ENCODE results near the gene RET.

Gene RET

GRCh38 chr10:43061760-43062159 is 15.1 kb upstream of the RET start:
- DNase-seq (ENCODE audit: low read depth, low spot score) = no peak

- DNase-seq (ENCODE audit: low read depth, low spot score) = no peak
These were observed 14.3 kb upstream of the RET start for GRCh38 chr10:43062402-43063160.

- no peak for DNase-seq (ENCODE audit: low read depth, low spot score)
These were observed 12.4 kb upstream of the RET start for GRCh38 chr10:43064331-43065075.

DNA sequence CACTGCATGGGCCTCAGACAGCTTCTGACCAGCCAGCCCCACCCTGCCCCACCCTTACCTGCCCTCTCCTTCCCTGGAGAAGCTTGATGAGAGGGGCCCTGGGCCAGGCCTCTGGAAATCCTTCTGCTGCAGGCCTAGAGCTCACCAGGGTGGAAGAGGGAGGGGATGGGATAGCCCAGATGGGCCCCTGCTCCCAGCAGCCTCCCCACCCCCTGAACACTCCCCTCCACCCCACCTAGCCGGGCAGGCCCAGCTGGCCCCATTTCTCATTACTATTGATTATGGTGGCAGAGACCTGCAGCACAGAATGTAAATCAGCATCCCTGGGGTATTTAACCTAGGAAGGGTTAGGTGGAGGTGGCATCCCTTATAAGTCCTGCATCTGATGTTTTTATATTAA is 11.6 kb upstream of the RET start:
- DNase-seq (ENCODE audit: low read depth, low spot score) = no peak

DNA sequence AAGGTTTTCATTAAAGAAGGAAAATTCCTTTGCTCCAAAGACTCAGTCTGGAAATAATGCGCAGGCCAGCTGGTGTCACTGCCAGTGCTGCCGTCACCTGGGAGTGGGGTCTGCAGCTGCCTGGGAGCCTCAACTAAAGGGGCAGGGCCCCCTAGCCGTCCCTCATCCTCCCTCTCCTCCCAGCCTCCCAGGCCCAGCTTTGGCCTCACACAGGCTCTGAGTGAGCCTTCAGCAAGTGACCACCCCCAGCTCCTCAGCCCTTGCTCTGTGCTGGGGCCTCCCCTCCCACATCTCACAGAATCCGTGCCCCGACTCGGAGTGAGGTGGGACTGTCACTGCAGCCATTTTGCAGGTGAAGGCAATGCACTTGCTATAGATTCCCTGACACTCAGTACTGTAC is 11.1 kb upstream of the RET start:
- DNase-seq (ENCODE audit: low read depth, low spot score) = no peak

- no peak for DNase-seq (ENCODE audit: low read depth, low spot score)
These were observed 10.4 kb upstream of the RET start for GRCh38 chr10:43066481-43066880.

DNA sequence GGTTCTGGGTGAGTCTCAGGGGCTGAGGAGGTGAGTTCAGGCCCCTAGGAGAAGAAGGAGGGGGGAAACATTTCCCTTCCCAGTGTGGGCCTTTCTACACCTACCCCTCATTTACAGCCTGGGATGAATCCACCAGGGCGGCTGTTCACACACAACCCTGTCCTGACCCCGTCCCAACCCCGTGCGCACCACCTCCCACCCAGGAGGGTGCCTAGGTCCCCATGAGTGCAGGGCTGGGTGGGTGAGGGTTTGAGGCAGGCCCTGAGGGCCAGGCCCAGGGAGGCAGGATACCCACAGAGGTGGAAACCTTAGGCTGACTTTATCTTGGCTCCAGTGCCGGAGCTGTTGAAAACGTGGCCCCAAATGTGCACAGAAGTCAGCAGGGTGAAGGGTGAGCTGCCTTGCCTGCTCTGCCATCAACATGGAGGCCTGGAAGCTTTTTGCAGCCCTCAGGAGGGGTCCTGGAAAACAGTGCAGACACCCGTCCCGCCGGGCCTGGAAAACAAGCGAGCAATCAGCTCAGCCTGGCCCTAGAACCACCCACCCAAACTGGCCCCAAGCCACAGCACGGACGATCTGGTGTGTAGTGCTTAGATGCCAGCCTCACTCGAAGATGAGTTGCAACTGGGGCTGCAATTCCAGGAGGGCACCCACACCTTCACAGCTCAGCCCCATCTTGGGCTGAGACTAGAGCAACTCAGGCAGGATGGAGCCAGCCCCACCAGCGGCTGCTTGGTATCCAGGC is 9.3 kb upstream of the RET start:
- no peak for DNase-seq (ENCODE audit: low read depth, low spot score)

- no peak for DNase-seq (ENCODE audit: low read depth, low spot score)
These were observed 8.8 kb upstream of the RET start for GRCh38 chr10:43068136-43068395.

GRCh38 chr10:43068471-43069210 is 8.2 kb upstream of the RET start:
- DNase-seq (ENCODE audit: low read depth, low spot score) = no peak

DNA sequence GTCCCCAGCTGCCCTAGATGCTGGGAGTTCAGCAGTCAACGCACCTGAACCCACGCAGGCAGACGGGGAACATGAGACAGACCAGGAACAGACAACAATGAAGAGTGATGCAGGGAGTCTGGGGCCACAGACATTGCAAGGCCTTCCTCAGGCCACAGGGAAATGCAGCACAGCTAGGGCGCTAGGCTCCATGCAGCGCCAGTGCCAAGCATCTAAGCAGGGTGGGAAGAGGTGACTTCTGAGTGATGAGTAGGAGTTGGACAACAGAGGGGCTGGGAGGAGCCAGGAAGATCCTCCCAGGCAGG is 7.7 kb upstream of the RET start:
- no peak for DNase-seq (ENCODE audit: low read depth, low spot score)

DNA sequence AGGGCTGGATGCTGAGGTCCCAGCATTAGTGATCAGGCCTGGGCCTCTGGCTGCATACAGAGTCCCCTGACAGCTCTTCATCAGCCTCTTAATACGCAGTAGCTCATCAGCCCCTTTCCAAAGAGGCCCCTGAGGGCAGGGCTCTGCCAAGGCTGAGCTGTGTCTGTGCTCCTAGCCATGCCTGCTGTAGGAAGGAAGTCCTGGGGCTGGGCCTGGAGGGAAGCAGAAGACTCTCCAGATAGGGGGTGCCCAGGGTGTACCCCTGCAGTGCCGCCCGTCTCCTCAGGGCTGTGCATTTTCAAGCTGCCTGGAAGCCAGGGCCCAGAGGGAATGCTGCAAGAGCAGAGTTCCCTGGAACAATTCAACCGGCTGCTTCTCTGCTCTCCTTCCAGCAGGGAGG is 7.3 kb upstream of the RET start:
- DNase-seq (ENCODE audit: low read depth, low spot score) = no peak

DNA sequence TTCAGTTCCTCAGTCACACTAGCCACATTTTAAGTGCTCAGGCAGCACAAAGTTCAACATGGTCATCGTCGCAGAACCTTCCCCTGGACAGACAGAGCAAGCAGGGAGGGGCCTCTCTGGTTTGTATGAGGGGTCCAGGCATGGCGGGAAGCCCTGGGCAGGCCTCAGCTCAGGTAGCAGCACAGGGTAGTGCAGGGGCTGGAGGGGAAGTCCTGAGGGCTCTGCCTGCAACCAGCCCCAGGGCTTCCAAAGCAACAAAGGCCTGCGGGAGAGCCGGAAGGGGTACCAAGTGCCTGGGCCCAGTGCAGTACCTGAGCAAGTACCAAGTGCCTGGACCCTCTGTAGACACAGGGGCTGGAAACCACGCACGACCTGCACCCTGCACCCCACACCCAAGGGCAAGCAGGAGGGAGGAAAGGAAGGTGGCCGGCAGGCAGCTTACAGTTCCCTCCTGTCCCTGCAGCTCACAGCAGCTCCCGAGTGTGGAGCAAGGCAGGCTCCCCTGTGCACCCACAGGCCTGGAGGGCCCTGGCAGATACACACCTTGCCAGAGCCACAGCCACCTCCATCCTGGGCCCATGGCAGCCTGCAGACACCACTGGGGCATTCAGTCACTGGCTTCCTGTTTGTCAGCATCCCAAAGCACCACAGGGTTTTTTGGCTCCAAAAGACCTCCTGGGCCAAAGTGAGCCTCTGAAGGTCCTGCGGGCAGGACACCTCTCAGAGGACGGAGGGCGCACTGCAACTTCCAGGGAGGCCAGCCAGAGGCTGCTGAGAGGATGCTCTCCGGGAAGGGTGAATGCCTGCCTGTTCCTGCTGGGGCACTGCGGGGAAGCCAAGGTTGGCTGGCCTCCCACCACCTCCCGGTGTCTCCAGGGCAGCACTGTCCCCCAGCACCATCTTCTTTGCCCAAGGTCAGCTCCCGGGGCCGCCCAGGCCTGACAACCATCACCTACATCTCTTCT is 6.5 kb upstream of the RET start:
- DNase-seq (ENCODE audit: low read depth, low spot score) = no peak

GRCh38 chr10:43071865-43072650 is 4.8 kb upstream of the RET start:
- DNase-seq (ENCODE audit: low read depth, low spot score) = no peak

DNA sequence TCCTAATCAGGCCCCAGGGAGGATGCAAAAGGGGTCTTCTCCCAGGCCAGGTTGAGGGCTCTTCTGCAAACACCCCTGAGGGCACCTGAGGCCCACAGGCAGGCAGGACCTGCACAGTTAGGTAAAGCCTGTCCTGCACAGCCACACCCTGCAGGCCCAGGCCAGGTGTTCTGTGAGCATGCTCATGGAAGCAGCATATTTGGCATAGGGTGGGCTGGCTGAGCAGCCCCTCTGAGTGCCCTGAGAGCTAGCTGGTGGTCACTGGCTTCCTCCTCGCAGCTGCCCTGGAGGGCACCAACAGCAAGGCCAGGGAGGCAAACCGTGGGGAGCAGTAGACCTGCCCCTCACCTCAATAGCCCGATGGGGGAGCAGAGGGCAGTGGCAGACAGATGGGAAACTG is 3.7 kb upstream of the RET start:
- DNase-seq (ENCODE audit: low read depth, low spot score) = no peak

DNA sequence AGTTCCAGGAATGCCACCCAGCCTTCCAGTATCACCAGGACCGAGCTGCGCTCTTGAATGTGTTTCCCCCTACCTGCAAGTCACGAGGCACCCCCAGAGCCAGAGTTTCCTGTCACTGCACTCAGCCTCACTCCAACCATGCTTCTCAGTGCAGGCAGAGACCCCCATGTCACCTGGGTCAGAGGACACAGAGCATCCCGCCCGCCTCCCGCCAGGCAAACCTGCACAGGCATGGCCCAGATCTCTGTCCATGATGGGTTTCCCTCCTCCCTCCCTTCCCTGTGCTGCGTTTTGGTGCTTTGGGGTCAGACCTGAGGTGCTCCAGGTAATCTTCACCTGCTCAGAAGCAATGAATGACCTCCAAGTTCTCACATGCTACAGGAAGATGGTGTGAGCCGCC is 3.1 kb upstream of the RET start:
- no peak for DNase-seq (ENCODE audit: low read depth, low spot score)

DNA sequence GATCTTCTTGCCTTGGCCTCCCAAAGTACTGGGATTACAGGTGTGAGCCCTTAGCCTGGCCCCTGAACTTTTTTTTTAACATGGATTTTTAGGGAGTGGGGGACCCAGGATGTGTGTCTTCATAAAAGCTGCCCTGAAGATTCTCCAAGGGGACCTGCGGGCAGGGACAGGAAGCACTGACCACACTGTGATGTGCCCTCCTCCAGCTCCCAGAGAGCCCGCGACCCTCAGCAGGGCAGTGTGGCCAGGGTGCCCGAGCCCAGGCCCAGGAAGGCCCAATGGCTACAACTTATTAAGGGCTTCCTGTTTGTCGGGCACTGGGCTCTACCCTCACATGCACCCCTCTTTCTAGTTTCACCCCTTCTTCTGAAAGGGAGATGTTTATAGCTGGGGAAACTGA is 2.5 kb upstream of the RET start:
- DNase-seq (ENCODE audit: low read depth, low spot score) = no peak

DNA sequence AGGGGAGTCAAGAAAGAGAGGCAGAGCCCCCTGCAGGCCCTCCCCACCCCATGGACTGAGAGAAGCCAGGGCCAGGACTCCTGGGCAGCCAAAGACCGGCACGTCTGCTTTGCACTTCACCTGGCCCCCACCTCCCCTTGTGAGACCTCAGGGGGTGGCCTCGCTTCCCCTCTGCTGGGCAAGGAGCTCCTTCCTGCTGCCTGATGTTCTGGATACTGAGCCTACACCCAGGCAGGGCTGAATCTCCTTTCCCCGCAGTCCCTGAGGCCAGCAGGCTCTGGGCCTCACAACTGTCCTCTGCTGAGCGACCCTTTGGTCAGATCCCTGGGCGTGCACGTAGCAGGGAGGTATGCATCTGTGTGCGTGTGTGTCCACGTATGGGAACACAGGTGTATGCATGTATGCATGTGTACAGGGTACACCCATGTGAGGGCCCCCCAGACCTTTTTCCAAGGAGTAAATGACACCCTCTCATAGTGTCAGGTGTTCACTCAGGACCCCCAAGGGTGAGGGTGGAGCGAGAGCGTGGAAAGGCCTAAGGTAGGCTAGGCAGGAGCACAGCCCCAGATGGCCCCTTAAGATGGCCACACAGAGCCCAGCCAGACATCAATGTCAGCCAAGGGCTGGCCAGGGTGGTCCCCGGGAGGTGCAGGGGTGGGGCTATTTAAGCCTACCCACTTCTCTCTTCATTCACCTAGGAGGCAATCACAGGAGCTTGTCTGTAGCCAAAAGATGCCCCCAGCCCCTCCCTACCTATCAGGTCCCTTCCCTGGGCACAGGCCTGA is 1.9 kb upstream of the RET start:
- no peak for DNase-seq (ENCODE audit: low read depth, low spot score)

DNA sequence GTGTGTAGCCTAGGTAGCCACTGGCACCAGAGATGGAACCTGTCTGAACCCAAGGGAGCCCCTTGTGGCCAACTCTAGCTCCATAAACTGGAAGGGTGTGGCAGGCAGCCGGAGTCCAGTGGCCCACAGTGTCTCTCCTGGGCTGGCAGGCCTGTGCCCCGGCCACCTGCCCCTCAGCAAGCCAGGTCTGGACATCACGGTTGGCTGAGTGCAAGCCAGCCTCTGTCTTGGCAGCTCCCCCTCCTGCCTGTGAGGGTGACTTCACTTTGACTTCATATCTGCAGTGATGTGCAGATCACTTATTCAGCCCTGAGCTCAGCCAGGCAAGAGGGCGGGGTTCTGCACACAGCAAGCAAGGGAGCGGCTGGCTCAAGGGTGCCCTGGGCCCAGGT is 1.3 kb upstream of the RET start:
- no peak for DNase-seq (ENCODE audit: low read depth, low spot score)

DNA sequence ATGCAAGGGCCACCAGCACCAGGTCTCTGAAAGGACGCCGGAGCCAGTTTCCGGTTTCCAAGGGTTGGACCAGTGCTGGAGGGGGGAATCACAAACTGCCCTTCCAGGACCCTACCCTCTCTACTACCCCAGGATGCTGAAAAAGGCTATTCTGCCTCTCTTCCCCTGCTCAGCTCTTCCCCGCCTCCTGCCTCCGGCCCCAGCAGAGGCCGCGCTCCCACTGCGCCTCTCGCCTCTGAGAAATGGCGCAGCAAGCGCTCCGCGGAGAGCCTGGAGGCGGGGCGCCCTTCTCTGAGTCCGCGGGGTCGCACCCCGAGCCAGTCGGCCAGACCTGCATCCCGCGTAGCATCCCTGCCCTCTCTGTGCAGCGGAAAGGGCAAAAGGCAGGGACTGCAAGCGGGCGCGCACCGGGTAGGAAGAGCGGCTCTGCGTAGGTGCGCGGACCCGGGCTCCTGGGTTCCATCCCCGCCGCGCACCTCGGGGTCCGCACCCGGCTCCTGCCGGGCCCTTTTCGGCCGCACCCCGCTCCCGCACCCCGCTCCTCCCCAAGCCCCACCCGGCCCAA is 476 bp upstream of the RET start:
- no peak for DNase-seq (ENCODE audit: low read depth, low spot score)

Data from activated naive CD8-positive, alpha-beta T cell treated with anti-CD3 and anti-CD28 coated beads, Interleukin-2, amount 50 U/mL, for 16 hours (primary cell).